Large intestine (tissue), 3 donors: ENCODE data around the gene REXO1. TPM values are rescaled to one million over a fixed set of nuclear protein-coding genes. Genes with fewer than 3 reads are reported as not detected.

Source experiments
- DNase-seq, 2 donors: peaks; one replicate each; pipeline versions ENCODE4 v3.0.0 to v3.0.0-alpha.2; 2013
- H3K27ac ChIP-seq: one replicate; pipeline ENCODE4 v1.5.1; 2013; ENCODE audit warnings: low read length
- H3K27me3 ChIP-seq: 2 replicates; pipeline ENCODE4 v1.6.1; 2013; ENCODE audit warnings: low read length; ENCODE audit not compliant: control insufficient read depth, insufficient read depth
- H3K36me3 ChIP-seq: 2 replicates; pipeline ENCODE4 v1.6.1; 2013; ENCODE audit warnings: low read length; ENCODE audit not compliant: control insufficient read depth, insufficient read depth
- H3K4me1 ChIP-seq: one replicate; pipeline ENCODE4 v1.6.1; 2013; ENCODE audit warnings: low read length; ENCODE audit not compliant: control insufficient read depth, insufficient read depth
- H3K4me3 ChIP-seq: one replicate; pipeline ENCODE4 v1.5.1; 2013; ENCODE audit warnings: low read length
- H3K9me3 ChIP-seq: one replicate; pipeline ENCODE4 v1.6.1; 2013; ENCODE audit warnings: mild to moderate bottlenecking, low read depth, low read length, moderate library complexity; ENCODE audit not compliant: control insufficient read depth
- WGBS: methylation state at CpG from one replicate; pipeline ENCODE4 v1.1.5; 2013; ENCODE audit warnings: low lambda C conversion rate; ENCODE audit not compliant: insufficient coverage; 5-methylcytosine and 5-hydroxymethylcytosine counted together
- polyA plus RNA-seq: library from polyadenylated mRNA; unstranded; fragments of 120-200 nt; gene quantifications from one replicate; pipeline ENCODE4 v1.2.1, GENCODE V29; 2013

The REXO1 gene
- polyA plus RNA-seq, 1 donor = 23.8 TPM

- Histone ChIP-seq H3K9me3 (peaks cover 24% of the 10 kb centered on the region), H3K27me3 (peaks cover 87% of the 10 kb centered on the region), H3K36me3 (no peaks in the 10 kb centered on the region), H3K27ac (no peak overlapping the region), H3K4me1 (no peaks in the 10 kb centered on the region), H3K4me3 (no peak overlapping the region)
- no peak for DNase-seq
- WGBS = 57% methylated on average over 1 of the region's 8 CpGs
Observed at GRCh38 chr19:1773184-1773583, 75.1 kb downstream of the REXO1 start.

GRCh38 chr19:1770866-1771576 lies 77.3 kb downstream of the REXO1 start:
- peaks cover 25% of the 10 kb centered on the region for H3K9me3 ChIP-seq
- H3K27me3 ChIP-seq = peaks cover 88% of the 10 kb centered on the region
- H3K27ac ChIP-seq = no peak overlapping the region
- DNase-seq = no peak
- no peak overlapping the region for H3K4me3 ChIP-seq
- H3K4me1 ChIP-seq = no peaks in the 10 kb centered on the region
- 100% methylated on average over 2 of the region's 4 CpGs for WGBS
- no peaks in the 10 kb centered on the region for H3K36me3 ChIP-seq

GRCh38 chr19:1769645-1769985 lies 78.7 kb downstream of the REXO1 start:
- H3K27me3 ChIP-seq = peaks cover 88% of the 10 kb centered on the region
- H3K4me1 ChIP-seq = no peaks in the 10 kb centered on the region
- no peak overlapping the region for H3K4me3 ChIP-seq
- DNase-seq = no peak
- H3K27ac ChIP-seq = no peak overlapping the region
- no peaks in the 10 kb centered on the region for H3K36me3 ChIP-seq
- peaks cover 13% of the 10 kb centered on the region for H3K9me3 ChIP-seq
- no CpG with 5 or more reads among the region's 12 CpGs for WGBS

- H3K4me3 ChIP-seq = no peak overlapping the region
- H3K27ac ChIP-seq = no peak overlapping the region
- H3K27me3 ChIP-seq = peaks cover 88% of the 10 kb centered on the region
- H3K9me3 ChIP-seq = peaks cover 13% of the 10 kb centered on the region
- WGBS = 74% methylated on average over 2 of the region's 9 CpGs
- H3K36me3 ChIP-seq = no peaks in the 10 kb centered on the region
- no peaks in the 10 kb centered on the region for H3K4me1 ChIP-seq
- no peak for DNase-seq
Observed at GRCh38 chr19:1768918-1769644, 79.2 kb downstream of the REXO1 start.

- Histone ChIP-seq H3K36me3 (no peaks in the 10 kb centered on the region), H3K27ac (no peak overlapping the region), H3K27me3 (peaks cover 88% of the 10 kb centered on the region), H3K4me1 (no peaks in the 10 kb centered on the region), H3K9me3 (peaks cover 13% of the 10 kb centered on the region), H3K4me3 (no peak overlapping the region)
- WGBS = no CpG with 5 or more reads among the region's 13 CpGs
- DNase-seq = no peak
Observed at GRCh38 chr19:1768248-1768647, 80.0 kb downstream of the REXO1 start.

GRCh38 chr19:1767464-1767933 lies 80.8 kb downstream of the REXO1 start:
- Histone ChIP-seq H3K27me3 (peaks cover 92% of the 10 kb centered on the region), H3K36me3 (no peaks in the 10 kb centered on the region), H3K27ac (no peak overlapping the region), H3K4me1 (no peaks in the 10 kb centered on the region), H3K4me3 (no peak overlapping the region), H3K9me3 (peaks cover 13% of the 10 kb centered on the region)
- no CpG with 5 or more reads among the region's 21 CpGs for WGBS
- DNase-seq = no peak

- Histone ChIP-seq H3K4me1 (no peaks in the 10 kb centered on the region), H3K36me3 (no peaks in the 10 kb centered on the region)
- WGBS = no CpG with 5 or more reads among the region's 10 CpGs
Observed at GRCh38 chr19:1766800-1767352, 81.4 kb downstream of the REXO1 start.

GRCh38 chr19:1765904-1766799 lies 82.1 kb downstream of the REXO1 start:
- no peak for DNase-seq
- Histone ChIP-seq H3K27me3 (peaks cover 96% of the 10 kb centered on the region), H3K4me1 (no peaks in the 10 kb centered on the region), H3K36me3 (no peaks in the 10 kb centered on the region), H3K4me3 (no peak overlapping the region), H3K27ac (no peak overlapping the region), H3K9me3 (peaks cover 16% of the 10 kb centered on the region)
- no CpG with 5 or more reads among the region's 38 CpGs for WGBS

More at GRCh38 chr19:1766800-1767352, 81.4 kb downstream of the REXO1 start:
- no peak overlapping the region for H3K4me3 ChIP-seq
- peaks cover 95% of the 10 kb centered on the region for H3K27me3 ChIP-seq
- H3K9me3 ChIP-seq = peaks cover 16% of the 10 kb centered on the region
- H3K27ac ChIP-seq = no peak overlapping the region
- DNase-seq = no peak
